OCI-LY1 (cell line): Measurements from ENCODE around the gene COP1.

Source experiments
- H2AFZ ChIP-seq: fragments of 200-600 bp; sonication (generic), shearing (Covaris generic); 2 replicates; pipeline ENCODE4 v1.6.0; 2014; ENCODE audit warnings: antibody characterized with exemption, mild to moderate bottlenecking, low read length
- H3F3A ChIP-seq: fragments of 200-600 bp; sonication (generic), shearing (Covaris generic); 2 replicates; pipeline ENCODE4 v1.6.0; 2014; ENCODE audit warnings: mild to moderate bottlenecking, antibody characterized with exemption, low read length, moderate library complexity; ENCODE audit not compliant: insufficient read depth
- H3K27ac ChIP-seq: fragments of 200-600 bp; sonication (generic); 2 replicates; pipeline ENCODE4 v1.5.1; 2014; ENCODE audit warnings: low read length, mixed run types, mild to moderate bottlenecking, low read depth; ENCODE audit not compliant: poor library complexity, severe bottlenecking
- H3K27me3 ChIP-seq: fragments of 200-600 bp; sonication (generic); 2 replicates; pipeline ENCODE4 v1.6.0; 2014; ENCODE audit warnings: antibody characterized with exemption, mild to moderate bottlenecking, low read length, moderate library complexity; ENCODE audit not compliant: insufficient read depth
- H3K36me3 ChIP-seq: fragments of 200-600 bp; sonication (generic); 2 replicates; pipeline ENCODE4 v1.6.1; 2014; ENCODE audit warnings: mild to moderate bottlenecking, antibody characterized with exemption, low read length, moderate library complexity, mixed read lengths; ENCODE audit not compliant: insufficient read depth
- H3K4me1 ChIP-seq: fragments of 200-600 bp; sonication (generic); 2 replicates; pipeline ENCODE4 v1.5.1; 2014; ENCODE audit warnings: mild to moderate bottlenecking, low read length, moderate library complexity; ENCODE audit not compliant: insufficient read depth, severe bottlenecking
- H3K4me2 ChIP-seq: fragments of 200-600 bp; sonication (generic), shearing (Covaris generic); 2 replicates; pipeline ENCODE4 v1.6.1; 2014; ENCODE audit warnings: low read length
- H3K4me3 ChIP-seq: fragments of 200-600 bp; sonication (generic); 2 replicates; pipeline ENCODE4 v1.5.1; 2014; ENCODE audit warnings: low read length, low read depth, mild to moderate bottlenecking, mixed read lengths; ENCODE audit not compliant: poor library complexity, severe bottlenecking
- H3K79me2 ChIP-seq: fragments of 200-600 bp; shearing (Covaris generic); 2 replicates; pipeline ENCODE4 v1.6.1; 2016; ENCODE audit warnings: mixed run types, low read length, mixed read lengths; ENCODE audit not compliant: insufficient read depth
- H3K9ac ChIP-seq: fragments of 200-600 bp; sonication (generic), shearing (Covaris generic); 2 replicates; pipeline ENCODE4 v1.6.1; 2014; ENCODE audit warnings: mild to moderate bottlenecking, low read length, mixed read lengths
- H3K9me2 ChIP-seq: fragments of 200-600 bp; sonication (generic), shearing (Covaris generic); 2 replicates; pipeline ENCODE4 v1.6.1; 2014; ENCODE audit warnings: low read depth, mild to moderate bottlenecking, low read length, mixed read lengths
- H3K9me3 ChIP-seq: fragments of 200-600 bp; shearing (Covaris generic); 2 replicates; pipeline ENCODE4 v1.6.1; 2014; ENCODE audit warnings: low read length, mixed read lengths
- H4K20me1 ChIP-seq: fragments of 200-600 bp; sonication (generic), shearing (Covaris generic); 2 replicates; pipeline ENCODE4 v1.6.0; 2016; ENCODE audit warnings: mild to moderate bottlenecking, low read length; ENCODE audit not compliant: insufficient read depth
- CTCF ChIP-seq: fragments of 200-600 bp; sonication (generic), shearing (Covaris generic); IDR thresholded peaks from 2 replicates; pipeline ENCODE4 v1.5.1; 2017; ENCODE audit warnings: mild to moderate bottlenecking, antibody characterized with exemption, low read length, moderate library complexity, mixed read lengths
- EZH2 ChIP-seq: fragments of 200-600 bp; sonication (generic), shearing (Covaris generic); IDR thresholded peaks from 2 replicates; pipeline ENCODE4 v1.8.0; 2017; ENCODE audit warnings: borderline replicate concordance, mixed run types, mild to moderate bottlenecking, antibody characterized with exemption, low read length, moderate library complexity, mixed read lengths

Gene COP1

GRCh38 chr1:176167210-176167609 lies 39.9 kb downstream of the COP1 start:
- no peaks in the 10 kb centered on the region for H4K20me1 ChIP-seq
- no peak overlapping the region for H2AFZ ChIP-seq
- H3K79me2 ChIP-seq = no peaks in the 10 kb centered on the region
- H3K9ac ChIP-seq = no peak overlapping the region
- H3K9me3 ChIP-seq = no peaks in the 10 kb centered on the region
- no peak overlapping the region for H3K4me3 ChIP-seq
- no peak overlapping the region for H3K27ac ChIP-seq
- H3K27me3 ChIP-seq = no peaks in the 10 kb centered on the region
- H3F3A ChIP-seq = no peaks in the 10 kb centered on the region
- TF ChIP-seq EZH2 = no peak
- no peak for TF ChIP-seq CTCF
- H3K4me1 ChIP-seq = no peaks in the 10 kb centered on the region
- H3K9me2 ChIP-seq = no peaks in the 10 kb centered on the region
- H3K36me3 ChIP-seq = peaks cover 44% of the 10 kb centered on the region
- H3K4me2 ChIP-seq = no peak overlapping the region

GRCh38 chr1:176165573-176165972 lies 41.5 kb downstream of the COP1 start:
- no peak overlapping the region for H3K27ac ChIP-seq
- no peaks in the 10 kb centered on the region for H3K27me3 ChIP-seq
- H3K9me2 ChIP-seq = no peaks in the 10 kb centered on the region
- H3K36me3 ChIP-seq = peaks cover 45% of the 10 kb centered on the region
- no peaks in the 10 kb centered on the region for H3F3A ChIP-seq
- H3K4me3 ChIP-seq = no peak overlapping the region
- no peak overlapping the region for H3K4me2 ChIP-seq
- no peaks in the 10 kb centered on the region for H3K4me1 ChIP-seq
- no peaks in the 10 kb centered on the region for H3K9me3 ChIP-seq
- no peak overlapping the region for H3K9ac ChIP-seq
- TF ChIP-seq CTCF (no peak), EZH2 (no peak)
- no peak overlapping the region for H2AFZ ChIP-seq
- H3K79me2 ChIP-seq = no peaks in the 10 kb centered on the region
- no peaks in the 10 kb centered on the region for H4K20me1 ChIP-seq

DNA sequence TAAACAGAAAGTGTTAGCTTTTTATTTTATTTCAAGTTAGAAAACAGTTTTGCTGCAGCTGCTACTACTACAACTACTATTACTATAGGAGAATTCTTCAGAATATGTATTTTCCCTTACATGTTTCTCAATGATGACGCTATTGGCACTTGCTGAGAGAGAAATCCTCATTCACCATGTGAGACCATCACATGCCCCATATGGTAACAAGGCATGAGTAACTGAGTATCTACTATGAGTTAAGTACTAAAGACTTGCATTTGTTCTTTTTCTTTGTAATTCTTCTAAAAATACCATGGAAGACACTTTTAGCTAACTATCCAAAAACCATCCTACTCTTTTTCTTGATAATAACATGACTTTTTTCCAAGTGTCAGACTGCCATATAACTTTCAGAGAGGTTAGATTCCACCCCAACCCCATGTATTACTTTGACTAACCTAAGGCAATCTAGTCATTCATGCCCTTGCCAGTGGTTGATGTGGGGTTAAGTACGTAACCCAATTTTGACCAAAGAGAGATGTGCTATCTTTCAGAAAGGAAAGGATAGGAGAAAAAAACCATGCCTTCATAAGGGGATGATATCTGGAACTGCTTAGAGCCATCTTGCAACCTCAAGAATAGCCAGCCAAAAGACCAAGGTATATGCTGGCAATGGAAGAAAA lies 42.9 kb downstream of the COP1 start:
- no peak for TF ChIP-seq CTCF
- TF ChIP-seq EZH2 = no peak
- H3K4me2 ChIP-seq = no peak overlapping the region
- no peaks in the 10 kb centered on the region for H3F3A ChIP-seq
- H4K20me1 ChIP-seq = no peaks in the 10 kb centered on the region
- no peak overlapping the region for H3K4me3 ChIP-seq
- no peak overlapping the region for H3K9ac ChIP-seq
- no peak overlapping the region for H3K27ac ChIP-seq
- peaks cover under 1% of the 10 kb centered on the region for H3K9me3 ChIP-seq
- peaks cover 52% of the 10 kb centered on the region for H3K36me3 ChIP-seq
- no peaks in the 10 kb centered on the region for H3K9me2 ChIP-seq
- no peaks in the 10 kb centered on the region for H3K27me3 ChIP-seq
- no peaks in the 10 kb centered on the region for H3K4me1 ChIP-seq
- H2AFZ ChIP-seq = no peak overlapping the region
- 0 out of 2 replicates have a peak, but pooled peaks cover under 1% of the 10 kb centered on the region for H3K79me2 ChIP-seq
